H1 (cell line): Measurements from ENCODE around the gene LSR. TPM values are rescaled to one million over a fixed set of nuclear protein-coding genes. Genes with fewer than 3 reads are reported as not detected.

Experiments
- EP300 ChIP-seq, 2 experiments: IDR thresholded peaks; 1 replicate in 1 of 2; 2 replicates in 1 of 2; pipeline ENCODE4 v1.6.1; 2011 to 2012; ENCODE audit warnings: low read depth in 2 of 2, low read length in 2 of 2, mild to moderate bottlenecking in 2 of 2, borderline replicate concordance in 1 of 2, inconsistent platforms in 1 of 2, moderate library complexity in 1 of 2
- polyA plus RNA-seq, 7 experiments: library from polyadenylated mRNA; depleted of rRNA in 3 of 7; stranded (reverse) in 5 of 7; unstranded in 2 of 7; fragments of >200 nt in 5 of 7; fragments of 200-250 nt in 2 of 7; gene quantifications; 1 replicate in 5 of 7; 2 replicates in 1 of 7; 4 replicates in 1 of 7; pipeline versions ENCODE4 v1.2.1 to v1.2.3, GENCODE V29; 2011 to 2013; ENCODE audit warnings: missing spikeins in 2 of 7, mixed read lengths in 2 of 7
- total RNA-seq: library from RNA; stranded (reverse); fragmentation: NEBNext Ultra II Directional; extraction: Animal tissue kit (Norgen Biotek cat#: 25700); gene quantifications from 2 replicates; pipeline ENCODE4 v1.2.1, GENCODE V29; 2021

Gene LSR
- total and polyA plus RNA-seq, 2 of the 8 experiments (the other 6 are each of a cell fraction or from before 2014, with no cell fraction given) = 159 to 186 TPM

DNA sequence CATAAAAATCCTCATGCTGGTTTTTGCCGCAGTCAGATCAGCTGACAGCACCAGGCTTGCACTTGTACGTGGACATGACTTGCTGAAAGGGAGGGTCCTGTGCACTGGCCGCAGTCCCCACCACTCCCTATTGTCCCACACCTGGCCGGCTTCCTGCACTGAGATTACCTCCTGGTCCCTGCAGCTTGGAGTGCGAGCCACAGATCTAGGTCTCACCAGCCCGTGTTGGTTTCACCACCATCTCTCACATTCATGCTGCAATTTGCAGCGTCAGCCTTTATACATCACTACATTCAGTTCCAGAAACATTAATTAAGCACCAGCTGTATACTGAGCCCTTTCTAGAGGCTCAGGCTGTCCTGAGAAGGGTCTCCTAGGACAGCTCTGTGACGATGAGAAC is 65.2 kb downstream of the LSR start (continued):
- no peak for TF ChIP-seq EP300 (IDR thresholded peaks at IDR 0.05; ENCODE audit: borderline replicate concordance in 1 of 2, low read depth in 2 of 2, low read length in 2 of 2)
